RWPE2 (cell line): ENCODE results near the gene CCDC50.

ENCODE experiments used
- ATAC-seq: fragments of 200-7000 bp; cut with Tn5 transposase; 3 replicates; pipeline ENCODE4 v1.9.1; 2021; ENCODE audit warnings: low read depth
- DNase-seq: peaks from one replicate; pipeline ENCODE4 v3.0.0-alpha.2; 2020; ENCODE audit warnings: low spot score
- H3K27ac ChIP-seq: fragments of 450-650 bp; 2 replicates; pipeline ENCODE4 v1.5.1; 2017; ENCODE audit warnings: mild to moderate bottlenecking; ENCODE audit not compliant: poor library complexity, severe bottlenecking
- H3K27me3 ChIP-seq: fragments of 250-450 bp; sonication (Bioruptor Pico); 2 replicates; pipeline ENCODE4 v1.5.1; 2021; ENCODE audit warnings: mild to moderate bottlenecking, moderate library complexity; ENCODE audit not compliant: insufficient read depth, poor library complexity, severe bottlenecking
- H3K36me3 ChIP-seq: fragments of 250-450 bp; sonication (Bioruptor Pico); 2 replicates; pipeline ENCODE4 v1.5.1; 2020; ENCODE audit warnings: low read depth, mild to moderate bottlenecking, moderate library complexity
- H3K4me1 ChIP-seq: fragments of 250-450 bp; sonication (Bioruptor Pico); 2 replicates; pipeline ENCODE4 v1.5.1; 2021; ENCODE audit warnings: mild to moderate bottlenecking, moderate library complexity; ENCODE audit not compliant: insufficient read depth, poor library complexity, severe bottlenecking
- H3K4me3 ChIP-seq: fragments of 250-450 bp; sonication (Bioruptor Pico); 2 replicates; pipeline ENCODE4 v1.5.1; 2021; ENCODE audit warnings: mild to moderate bottlenecking, moderate library complexity; ENCODE audit not compliant: severe bottlenecking
- H3K9me3 ChIP-seq: fragments of 250-450 bp; sonication (Bioruptor Pico); 2 replicates; pipeline ENCODE4 v1.5.1; 2021; ENCODE audit warnings: mild to moderate bottlenecking, moderate library complexity; ENCODE audit not compliant: severe bottlenecking
- CTCF ChIP-seq: fragments of 450-650 bp; IDR thresholded peaks from one replicate; pipeline ENCODE4 v1.5.1; 2017; ENCODE audit warnings: mild to moderate bottlenecking, moderate library complexity; ENCODE audit not compliant: poor library complexity, severe bottlenecking

The CCDC50 gene

DNA sequence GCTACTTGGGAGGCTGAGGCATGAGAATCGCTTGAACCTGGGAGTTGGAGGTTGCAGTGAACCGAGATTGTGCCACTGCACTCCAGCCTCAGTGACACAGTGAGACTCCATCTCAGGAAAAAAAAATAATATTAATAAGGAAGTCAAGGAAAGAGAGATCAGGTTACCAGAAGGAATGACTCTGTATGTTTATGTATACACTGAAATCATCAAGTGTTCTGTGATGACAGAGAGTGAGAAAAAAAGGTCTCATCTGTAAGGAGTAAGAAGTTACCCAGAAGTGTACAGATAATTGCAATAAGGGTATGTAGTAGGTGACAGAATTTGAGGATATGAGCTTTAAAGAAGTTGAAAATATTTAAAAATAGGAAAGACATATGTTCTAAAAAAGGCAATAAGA is 4.3 kb upstream of the CCDC50 start:
- Histone ChIP-seq H3K27me3 (no peaks in the 10 kb centered on the region), H3K4me1 (peaks cover 3% of the 10 kb centered on the region), H3K27ac (no peak overlapping the region), H3K9me3 (no peaks in the 10 kb centered on the region), H3K4me3 (no peak overlapping the region), H3K36me3 (no peaks in the 10 kb centered on the region)
- DNase-seq (no peak), ATAC-seq (no peak)
- no peak for TF ChIP-seq CTCF

DNA sequence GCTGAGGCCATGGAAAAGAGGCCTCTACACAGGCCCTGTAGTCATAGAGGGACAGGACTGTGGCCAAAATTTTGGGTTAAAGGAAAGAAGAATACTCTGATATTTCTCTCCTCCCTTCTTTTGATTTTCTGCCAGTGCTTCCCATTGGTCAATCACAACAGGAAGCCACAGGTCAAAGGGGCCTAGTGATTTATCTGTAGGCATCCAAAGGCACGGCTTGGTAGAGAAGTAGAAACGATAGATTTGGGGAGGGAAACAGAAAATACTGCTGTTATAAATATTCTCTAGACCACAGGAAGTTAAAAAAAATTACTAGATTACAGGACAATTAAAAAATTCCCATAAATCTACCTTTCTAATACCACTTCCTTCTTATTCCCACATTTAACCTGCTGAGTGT is 1.7 kb upstream of the CCDC50 start:
- Histone ChIP-seq H3K27me3 (no peaks in the 10 kb centered on the region), H3K4me1 (peaks cover 17% of the 10 kb centered on the region), H3K27ac (no peak overlapping the region), H3K9me3 (no peaks in the 10 kb centered on the region), H3K4me3 (no peak overlapping the region), H3K36me3 (0 out of 2 replicates have a peak, but pooled peaks cover 7% of the 10 kb centered on the region)
- DNase-seq = no peak
- TF ChIP-seq CTCF = no peak
- ATAC-seq = no peak

- H3K4me3 ChIP-seq = peak overlapping the region; percentile 86
- DNase-seq (no peak), ATAC-seq (no peak)
- no peaks in the 10 kb centered on the region for H3K27me3 ChIP-seq
- H3K36me3 ChIP-seq = 0 out of 2 replicates have a peak, but pooled peaks cover 7% of the 10 kb centered on the region
- peak overlapping the region; percentile 82 for H3K27ac ChIP-seq
- no peak for TF ChIP-seq CTCF
- H3K4me1 ChIP-seq = peaks cover 17% of the 10 kb centered on the region
- no peaks in the 10 kb centered on the region for H3K9me3 ChIP-seq
Measured at GRCh38 chr3:191328383-191328961, 722 bp upstream of the CCDC50 start.

DNA sequence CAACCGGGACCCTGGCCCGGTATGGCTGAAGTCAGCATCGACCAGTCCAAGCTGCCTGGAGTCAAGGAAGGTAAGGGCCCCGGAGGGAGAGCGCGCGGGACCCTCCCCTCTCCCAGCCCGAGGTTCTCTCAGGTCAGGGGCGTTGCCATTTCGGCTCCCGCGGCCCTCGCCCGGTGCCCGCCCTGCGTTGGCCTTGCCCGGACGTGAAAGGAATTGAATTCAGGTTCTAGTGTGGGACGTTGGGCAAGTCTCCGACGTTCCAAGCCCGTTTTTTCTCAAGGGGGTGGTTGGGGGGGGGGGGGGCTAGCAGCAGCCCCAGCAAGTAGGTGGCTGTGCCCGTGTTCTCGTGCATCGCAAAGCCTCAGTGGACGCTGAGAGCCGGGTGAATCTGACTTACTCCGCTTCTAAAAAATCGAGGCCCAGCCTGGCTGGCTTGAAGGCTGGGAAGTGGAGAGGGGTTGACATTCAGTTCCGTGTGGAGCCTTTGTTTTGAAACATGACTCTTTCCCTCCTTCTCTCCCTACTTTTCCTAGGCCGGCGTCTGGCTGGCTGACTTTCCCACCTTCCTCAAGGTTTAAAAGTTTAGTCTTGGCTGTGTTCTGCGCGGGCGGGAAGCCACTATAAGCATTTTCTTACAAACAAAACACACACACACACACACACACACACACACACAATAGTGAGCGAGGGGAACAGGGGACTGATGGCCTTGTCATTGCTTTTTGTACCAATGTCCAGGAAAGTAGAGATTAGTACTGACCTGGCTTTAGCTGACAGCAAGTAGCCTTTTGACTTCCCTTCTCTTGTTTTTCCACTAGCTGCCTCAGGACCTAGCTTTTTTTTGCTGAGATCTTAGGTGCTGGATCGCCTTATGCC is 698 bp downstream of the CCDC50 start, which contains the start of gene UTS2B:
Gene UTS2B, minus strand, starts transcription at position 873 of the 876 bp plus-strand sequence. CDS start 48,337 bp downstream, outside the sequence.
- Histone ChIP-seq H3K9me3 (no peaks in the 10 kb centered on the region), H3K4me3 (peak within 1 kb of the TSS; percentile 86), H3K4me1 (peaks cover 17% of the 10 kb centered on the region), H3K36me3 (0 out of 2 replicates have a peak, but pooled peaks cover 7% of the 10 kb centered on the region), H3K27me3 (no peaks in the 10 kb centered on the region), H3K27ac (peak within 1 kb of the TSS; percentile 82)
- peak; percentile 56 for ATAC-seq
- DNase-seq = no peak
- TF ChIP-seq CTCF = peak; percentile 3
